Testis (tissue), 2 donors: ENCODE measurements around the gene DSE.

Source experiments
- POLR2A ChIP-seq: fragments of 450-650 bp; IDR thresholded peaks from one replicate; pipeline ENCODE4 v1.6.1; 2017; ENCODE audit warnings: antibody characterized with exemption, mild to moderate bottlenecking, moderate library complexity
- TF ChIP-seq, protein P1 (sequence below), 3 experiments: fragments of 450-650 bp in 2 of 3; fragments of 200-600 bp in 1 of 3; sonication (generic) in 1 of 3; IDR thresholded peaks; one replicate each; pipeline ENCODE4 v1.5.1; 2016 to 2019; ENCODE audit warnings: antibody characterized with exemption in 3 of 3, mild to moderate bottlenecking in 2 of 3, moderate library complexity in 1 of 3

DNA sequence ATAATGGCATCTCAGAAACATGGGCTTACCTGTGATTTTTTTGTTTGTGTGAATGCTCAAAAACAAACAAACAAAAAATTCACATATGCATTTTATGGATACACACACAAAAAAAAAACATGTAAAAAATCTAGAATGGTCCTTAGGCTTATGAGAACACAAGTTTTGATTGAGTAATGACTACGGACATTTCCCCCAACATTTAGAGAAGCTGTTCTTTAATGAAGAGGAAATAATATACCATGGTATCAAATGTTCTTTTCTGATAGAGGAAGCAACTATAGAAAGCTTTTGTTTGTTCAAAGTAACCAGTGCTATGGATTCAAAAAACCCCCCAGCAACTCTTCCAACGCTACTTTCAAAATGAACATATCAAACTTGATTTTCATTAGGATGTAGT, 81.8 kb downstream of the DSE start:
- TF ChIP-seq, protein P1, sequence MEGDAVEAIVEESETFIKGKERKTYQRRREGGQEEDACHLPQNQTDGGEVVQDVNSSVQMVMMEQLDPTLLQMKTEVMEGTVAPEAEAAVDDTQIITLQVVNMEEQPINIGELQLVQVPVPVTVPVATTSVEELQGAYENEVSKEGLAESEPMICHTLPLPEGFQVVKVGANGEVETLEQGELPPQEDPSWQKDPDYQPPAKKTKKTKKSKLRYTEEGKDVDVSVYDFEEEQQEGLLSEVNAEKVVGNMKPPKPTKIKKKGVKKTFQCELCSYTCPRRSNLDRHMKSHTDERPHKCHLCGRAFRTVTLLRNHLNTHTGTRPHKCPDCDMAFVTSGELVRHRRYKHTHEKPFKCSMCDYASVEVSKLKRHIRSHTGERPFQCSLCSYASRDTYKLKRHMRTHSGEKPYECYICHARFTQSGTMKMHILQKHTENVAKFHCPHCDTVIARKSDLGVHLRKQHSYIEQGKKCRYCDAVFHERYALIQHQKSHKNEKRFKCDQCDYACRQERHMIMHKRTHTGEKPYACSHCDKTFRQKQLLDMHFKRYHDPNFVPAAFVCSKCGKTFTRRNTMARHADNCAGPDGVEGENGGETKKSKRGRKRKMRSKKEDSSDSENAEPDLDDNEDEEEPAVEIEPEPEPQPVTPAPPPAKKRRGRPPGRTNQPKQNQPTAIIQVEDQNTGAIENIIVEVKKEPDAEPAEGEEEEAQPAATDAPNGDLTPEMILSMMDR (IDR thresholded peaks at IDR 0.05): no peak
- no peak for TF ChIP-seq POLR2A
